ENCODE data around the gene ARMC8. TPM values are rescaled to one million over a fixed set of nuclear protein-coding genes. Genes with fewer than 3 reads are reported as not detected.

Gene ARMC8
- total RNA-seq, 1 donor from 2014 or later: 54.4 TPM

DNA sequence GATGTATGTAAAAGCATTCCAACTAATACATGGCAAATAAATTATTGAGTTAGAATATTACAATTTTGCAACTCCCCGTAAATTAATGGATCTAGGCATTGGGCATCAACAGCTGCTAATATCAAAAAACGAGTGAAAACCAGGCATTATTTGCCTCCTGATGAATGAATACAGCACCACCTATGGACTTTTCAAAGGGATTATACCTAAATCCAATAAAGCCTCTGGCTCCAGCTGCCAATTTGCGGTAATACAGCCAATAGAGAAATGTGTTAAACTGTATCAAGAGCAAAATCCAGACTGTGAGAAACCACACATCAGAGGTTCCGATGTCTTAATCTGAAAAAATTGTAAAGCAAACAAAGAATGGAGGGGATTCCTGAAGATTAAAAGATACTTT is 38.6 kb upstream of the ARMC8 start:
- Mint-ChIP-seq H3K27me3 (ENCODE audit: unreplicated experiment) (peaks cover 2% of the 10 kb centered on the region), H3K4me1 (ENCODE audit: low read depth, unreplicated experiment) (no peaks in the 10 kb centered on the region), H3K9me3 (ENCODE audit: unreplicated experiment) (no peaks in the 10 kb centered on the region), H3K4me3 (ENCODE audit: unreplicated experiment) (no peak overlapping the region), H3K27ac (ENCODE audit: unreplicated experiment) (no peak overlapping the region), H3K36me3 (ENCODE audit: unreplicated experiment) (no peaks in the 10 kb centered on the region)
- DNase-seq: no peak
- TF ChIP-seq, protein P1, sequence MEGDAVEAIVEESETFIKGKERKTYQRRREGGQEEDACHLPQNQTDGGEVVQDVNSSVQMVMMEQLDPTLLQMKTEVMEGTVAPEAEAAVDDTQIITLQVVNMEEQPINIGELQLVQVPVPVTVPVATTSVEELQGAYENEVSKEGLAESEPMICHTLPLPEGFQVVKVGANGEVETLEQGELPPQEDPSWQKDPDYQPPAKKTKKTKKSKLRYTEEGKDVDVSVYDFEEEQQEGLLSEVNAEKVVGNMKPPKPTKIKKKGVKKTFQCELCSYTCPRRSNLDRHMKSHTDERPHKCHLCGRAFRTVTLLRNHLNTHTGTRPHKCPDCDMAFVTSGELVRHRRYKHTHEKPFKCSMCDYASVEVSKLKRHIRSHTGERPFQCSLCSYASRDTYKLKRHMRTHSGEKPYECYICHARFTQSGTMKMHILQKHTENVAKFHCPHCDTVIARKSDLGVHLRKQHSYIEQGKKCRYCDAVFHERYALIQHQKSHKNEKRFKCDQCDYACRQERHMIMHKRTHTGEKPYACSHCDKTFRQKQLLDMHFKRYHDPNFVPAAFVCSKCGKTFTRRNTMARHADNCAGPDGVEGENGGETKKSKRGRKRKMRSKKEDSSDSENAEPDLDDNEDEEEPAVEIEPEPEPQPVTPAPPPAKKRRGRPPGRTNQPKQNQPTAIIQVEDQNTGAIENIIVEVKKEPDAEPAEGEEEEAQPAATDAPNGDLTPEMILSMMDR (IDR thresholded peaks at IDR 0.05; ENCODE audit: partially characterized antibody, unreplicated experiment): no peak

DNA sequence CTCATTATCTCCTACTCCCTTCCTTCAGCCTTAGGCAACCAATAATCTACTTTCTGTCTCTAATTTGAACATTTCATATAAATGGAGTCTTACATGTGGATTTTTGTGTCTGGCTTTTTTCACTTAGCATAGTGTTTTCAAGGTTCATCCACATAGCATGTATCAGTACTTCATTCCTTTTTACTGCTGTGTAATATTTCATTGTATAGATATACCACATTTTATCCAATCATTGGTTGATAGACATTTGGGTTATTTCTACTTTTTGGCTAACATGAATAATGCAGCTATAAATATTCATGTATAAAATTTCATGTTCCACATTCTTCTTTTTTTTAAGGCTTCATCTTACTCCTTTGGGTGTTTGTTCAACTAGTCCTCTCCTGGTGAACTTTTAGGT is 32.6 kb upstream of the ARMC8 start:
- H3K36me3 Mint-ChIP-seq (ENCODE audit: unreplicated experiment): peaks cover 8% of the 10 kb centered on the region
- DNase-seq: no peak
- H3K9me3 Mint-ChIP-seq (ENCODE audit: unreplicated experiment): peaks cover 5% of the 10 kb centered on the region
- H3K27ac Mint-ChIP-seq (ENCODE audit: unreplicated experiment): no peak overlapping the region
- H3K27me3 Mint-ChIP-seq (ENCODE audit: unreplicated experiment): peaks cover 4% of the 10 kb centered on the region
- TF ChIP-seq, protein P1 (IDR thresholded peaks at IDR 0.05; ENCODE audit: partially characterized antibody, unreplicated experiment): no peak
- no peaks in the 10 kb centered on the region for H3K4me1 Mint-ChIP-seq (ENCODE audit: low read depth, unreplicated experiment)
- H3K4me3 Mint-ChIP-seq (ENCODE audit: unreplicated experiment): no peak overlapping the region

DNA sequence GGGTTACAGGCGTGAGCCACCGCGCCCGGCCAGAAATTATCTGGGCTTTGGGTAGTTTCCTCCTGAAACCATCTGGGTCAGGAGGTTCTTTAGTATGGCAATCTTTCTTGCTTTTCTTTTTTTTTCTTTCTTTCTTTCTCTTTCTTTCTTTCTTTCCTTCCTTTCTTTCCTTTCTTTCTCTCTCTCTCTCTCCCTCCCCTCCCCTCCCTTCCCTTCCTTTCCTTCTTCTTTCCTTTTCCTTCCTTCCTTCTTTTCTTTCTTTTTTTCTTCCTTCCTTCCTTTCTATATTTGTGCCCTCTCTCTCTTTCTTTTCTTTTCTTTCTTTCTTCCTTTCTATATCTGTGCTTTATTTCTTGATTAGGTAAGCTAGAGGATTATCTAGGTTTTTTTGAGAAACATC is 29.4 kb upstream of the ARMC8 start:
- Mint-ChIP-seq H3K9me3 (ENCODE audit: unreplicated experiment) (peaks cover 5% of the 10 kb centered on the region), H3K27ac (ENCODE audit: unreplicated experiment) (no peak overlapping the region), H3K27me3 (ENCODE audit: unreplicated experiment) (peaks cover 5% of the 10 kb centered on the region), H3K4me3 (ENCODE audit: unreplicated experiment) (no peak overlapping the region), H3K4me1 (ENCODE audit: low read depth, unreplicated experiment) (no peaks in the 10 kb centered on the region), H3K36me3 (ENCODE audit: unreplicated experiment) (peaks cover 11% of the 10 kb centered on the region)
- no peak for DNase-seq
- TF ChIP-seq, protein P1 (IDR thresholded peaks at IDR 0.05; ENCODE audit: partially characterized antibody, unreplicated experiment): no peak

- Mint-ChIP-seq H3K36me3 (ENCODE audit: unreplicated experiment) (peaks cover 4% of the 10 kb centered on the region), H3K4me3 (ENCODE audit: unreplicated experiment) (no peak overlapping the region)
- TF ChIP-seq, protein P1 (IDR thresholded peaks at IDR 0.05; ENCODE audit: partially characterized antibody, unreplicated experiment): no peak
Observed at GRCh38 chr3:138165061-138165460, 22.0 kb upstream of the ARMC8 start.

DNA sequence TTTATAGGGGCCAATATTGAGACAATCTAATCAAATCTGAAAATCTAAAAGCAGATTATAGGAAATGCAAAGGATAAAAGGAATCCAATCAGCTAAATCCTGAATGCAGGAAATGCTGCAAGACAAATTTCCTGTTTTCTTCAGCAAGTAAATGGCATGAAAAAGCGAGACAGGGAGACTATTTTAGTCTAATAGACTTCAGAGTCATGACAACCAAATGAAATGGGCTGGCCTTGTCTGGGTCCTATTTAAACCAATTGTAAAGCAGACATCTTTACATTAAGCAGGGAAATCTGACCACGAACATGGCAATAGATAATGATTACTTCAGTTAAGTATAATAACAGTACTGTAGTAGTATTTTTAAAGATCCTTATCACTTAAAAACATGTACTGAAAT is 14.5 kb upstream of the ARMC8 start:
- Mint-ChIP-seq H3K36me3 (ENCODE audit: unreplicated experiment) (no peaks in the 10 kb centered on the region), H3K4me1 (ENCODE audit: low read depth, unreplicated experiment) (peaks cover 3% of the 10 kb centered on the region), H3K27me3 (ENCODE audit: unreplicated experiment) (peaks cover 2% of the 10 kb centered on the region), H3K4me3 (ENCODE audit: unreplicated experiment) (peak overlapping the region; percentile 34), H3K27ac (ENCODE audit: unreplicated experiment) (no peak overlapping the region), H3K9me3 (ENCODE audit: unreplicated experiment) (peaks cover 4% of the 10 kb centered on the region)
- no peak for DNase-seq
- TF ChIP-seq, protein P1 (IDR thresholded peaks at IDR 0.05; ENCODE audit: partially characterized antibody, unreplicated experiment): no peak

More at GRCh38 chr3:138165061-138165460, 22.0 kb upstream of the ARMC8 start:
- Mint-ChIP-seq H3K27me3 (ENCODE audit: unreplicated experiment) (peaks cover 2% of the 10 kb centered on the region), H3K9me3 (ENCODE audit: unreplicated experiment) (no peaks in the 10 kb centered on the region), H3K4me1 (ENCODE audit: low read depth, unreplicated experiment) (no peaks in the 10 kb centered on the region), H3K27ac (ENCODE audit: unreplicated experiment) (no peak overlapping the region)
- no peak for DNase-seq
